ENCODE measurements around the gene BCKDHB.

- TF ChIP-seq CTCF (IDR thresholded peaks at IDR 0.05; ENCODE audit: insufficient read depth, low read length) = no peak
- TF ChIP-seq POLR2AphosphoS5 (IDR thresholded peaks at IDR 0.05; ENCODE audit: low read depth) = no peak
- no peak for TF ChIP-seq REST (IDR thresholded peaks at IDR 0.05; ENCODE audit: insufficient replicate concordance, low read depth)
- no peak for TF ChIP-seq GABPA (IDR thresholded peaks at IDR 0.05; ENCODE audit: low read depth)
- no peak for TF ChIP-seq SPI1 (IDR thresholded peaks at IDR 0.05; ENCODE audit: borderline replicate concordance, low read depth)
Measured at GRCh38 chr6:80333342-80333741, 226.9 kb downstream of the BCKDHB start.

All from HL-60 (cell line).